H1 (cell line): ENCODE data around the gene WBP1L. TPM values are rescaled to one million over a fixed set of nuclear protein-coding genes. Genes with fewer than 3 reads are reported as not detected.
"Not testable (repeated sequence)": the region's sequence is repeated elsewhere in the genome, so short reads cannot be mapped to it uniquely, and the experiment has no call there.

Source experiments
- CTCF ChIA-PET: fragments of 300-600 bp; sonication (Branson Sonifier 250); formaldehyde crosslinking; loops from one replicate; lab custom pipeline; 2021; ENCODE audit not compliant: partially characterized antibody; lab: Charles Lee
- POLR2A ChIA-PET: fragments of 300-600 bp; sonication (Branson Sonifier 250); formaldehyde crosslinking; loops from one replicate; lab custom pipeline; 2021; ENCODE audit warnings: inconsistent platforms; ENCODE audit not compliant: partially characterized antibody; lab: Charles Lee
- DNase-seq, 2 experiments: peaks; one replicate each; pipeline versions ENCODE4 v3.0.0 to v3.0.0-alpha.2; 2010 to 2022; ENCODE audit warnings: low spot score in 2 of 2, low read depth in 1 of 2, mixed read lengths in 1 of 2
- FAIRE-seq: peaks from 2 replicates; lab custom pipeline; 2011; peaks lifted over from hg19 to GRCh38; lab: Jason Lieb, UNC
- H2AFZ ChIP-seq: 2 replicates; pipeline ENCODE4 v1.8.1; 2012; ENCODE audit warnings: low read length, inconsistent platforms
- H2AK5ac ChIP-seq: 2 replicates; pipeline ENCODE4 v1.6.1; 2013; ENCODE audit warnings: low read depth, low read length
- H2BK120ac ChIP-seq: replicated peaks from 2 replicates; pipeline ENCODE3; 2013; ENCODE audit warnings: low read depth, low read length, inconsistent platforms
- H2BK12ac ChIP-seq: 2 replicates; pipeline ENCODE4 v1.6.1; 2013; ENCODE audit warnings: low read depth, low read length
- H2BK15ac ChIP-seq: 2 replicates; pipeline ENCODE4 v1.6.1; 2013; ENCODE audit warnings: low read length
- H2BK20ac ChIP-seq: 2 replicates; pipeline ENCODE4 v1.6.1; 2013; ENCODE audit warnings: low read length
- H2BK5ac ChIP-seq: 2 replicates; pipeline ENCODE4 v1.6.1; 2013; ENCODE audit warnings: low read depth, low read length
- H3K14ac ChIP-seq: 2 replicates; pipeline ENCODE4 v1.6.1; 2013; ENCODE audit warnings: inconsistent platforms; ENCODE audit not compliant: insufficient read length
- H3K18ac ChIP-seq: 2 replicates; pipeline ENCODE4 v1.6.1; 2013; ENCODE audit warnings: low read length; ENCODE audit errors: extremely low read depth
- H3K23ac ChIP-seq: 2 replicates; pipeline ENCODE4 v1.6.1; 2013; ENCODE audit warnings: inconsistent platforms; ENCODE audit not compliant: insufficient read length
- H3K23me2 ChIP-seq: 2 replicates; pipeline ENCODE4 v1.6.1; 2013; ENCODE audit warnings: low read depth, low read length
- H3K27ac ChIP-seq: 2 replicates; pipeline ENCODE4 v1.6.1; 2011; ENCODE audit warnings: low read depth, low read length, inconsistent platforms
- H3K27me3 ChIP-seq, 4 experiments: replicated peaks in 1 of 4; 1 replicate in 1 of 4; 2 replicates in 3 of 4; pipeline versions ENCODE4 v1.6.1 to v1.8.1; 2011 to 2013; ENCODE audit warnings: low read length in 3 of 4, mild to moderate bottlenecking in 3 of 4, inconsistent platforms in 2 of 4, mixed read lengths in 2 of 4, moderate library complexity in 1 of 4; ENCODE audit not compliant: control insufficient read depth in 3 of 4, insufficient read depth in 3 of 4; ENCODE audit errors: extremely low read depth in 1 of 4
- H3K36me3 ChIP-seq, 4 experiments: 2 replicates each; pipeline versions ENCODE4 v1.6.1 to v1.8.1; 2011 to 2013; ENCODE audit warnings: mild to moderate bottlenecking in 4 of 4, low read length in 3 of 4, moderate library complexity in 2 of 4, control low read depth in 1 of 4, inconsistent platforms in 1 of 4; ENCODE audit not compliant: insufficient read depth in 4 of 4, control insufficient read depth in 2 of 4
- H3K4ac ChIP-seq: replicated peaks from 2 replicates; pipeline ENCODE3; 2013; ENCODE audit warnings: low read length, low read depth, mixed read lengths, inconsistent platforms; ENCODE audit not compliant: insufficient read length
- H3K4me1 ChIP-seq, 4 experiments: replicated peaks in 1 of 4; 1 replicate in 1 of 4; 2 replicates in 3 of 4; pipeline versions ENCODE4 v1.6.1 to v1.8.1; 2011 to 2013; ENCODE audit warnings: low read length in 3 of 4, inconsistent platforms in 2 of 4, mixed read lengths in 1 of 4; ENCODE audit not compliant: insufficient read depth in 4 of 4, control insufficient read depth in 3 of 4
- H3K4me2 ChIP-seq, 2 experiments: 2 replicates each; pipeline versions ENCODE4 v1.6.1 to v1.8.1; 2011 to 2013; ENCODE audit warnings: low read depth in 2 of 2, low read length in 2 of 2, control low read depth in 1 of 2, inconsistent platforms in 1 of 2, mild to moderate bottlenecking in 1 of 2; ENCODE audit not compliant: insufficient read depth in 1 of 2
- H3K4me3 ChIP-seq, 4 experiments: fragments of 200-600, 300-600 bp in 1 of 4; sonication (generic), shearing (Covaris generic), sonication (Bioruptor Twin) in 1 of 4; 2 replicates each; pipeline versions ENCODE4 v1.5.1 to v1.8.1; 2011 to 2016; ENCODE audit warnings: low read length in 4 of 4, low read depth in 3 of 4, control low read depth in 2 of 4, inconsistent platforms in 2 of 4, mild to moderate bottlenecking in 2 of 4, mixed read lengths in 1 of 4, moderate library complexity in 1 of 4; ENCODE audit not compliant: insufficient read depth in 2 of 4; ENCODE audit errors: extremely low read depth in 1 of 4
- H3K56ac ChIP-seq: replicated peaks from 2 replicates; pipeline ENCODE3; 2013; ENCODE audit warnings: low read depth, mild to moderate bottlenecking, mixed read lengths, low read length, inconsistent platforms; ENCODE audit not compliant: insufficient read length
- H3K79me1 ChIP-seq: 2 replicates; pipeline ENCODE4 v1.6.1; 2013; ENCODE audit warnings: low read depth, low read length, control low read depth
- H3K79me2 ChIP-seq, 2 experiments: 2 replicates each; pipeline versions ENCODE4 v1.6.1 to v1.8.1; 2012 to 2013; ENCODE audit warnings: low read length in 2 of 2, mild to moderate bottlenecking in 2 of 2, inconsistent platforms in 1 of 2; ENCODE audit not compliant: insufficient read depth in 2 of 2, control insufficient read depth in 1 of 2
- H3K9ac ChIP-seq, 4 experiments: replicated peaks in 1 of 4; 1 replicate in 1 of 4; 2 replicates in 3 of 4; pipeline versions ENCODE4 v1.6.1 to v1.8.1; 2011 to 2013; ENCODE audit warnings: low read depth in 3 of 4, low read length in 3 of 4, control low read depth in 2 of 4, mild to moderate bottlenecking in 2 of 4, moderate library complexity in 2 of 4, inconsistent platforms in 1 of 4; ENCODE audit errors: extremely low read depth in 1 of 4
- H3K9me3 ChIP-seq, 2 experiments: 2 replicates each; pipeline versions ENCODE4 v1.6.1 to v1.8.1; 2012 to 2013; ENCODE audit warnings: mild to moderate bottlenecking in 2 of 2, moderate library complexity in 2 of 2, control low read depth in 1 of 2, inconsistent platforms in 1 of 2, low read depth in 1 of 2, low read length in 1 of 2, mixed read lengths in 1 of 2; ENCODE audit not compliant: insufficient read depth in 2 of 2
- H4K20me1 ChIP-seq, 2 experiments: replicated peaks in 1 of 2; 2 replicates each; pipeline versions ENCODE3 to v1.8.1; 2011 to 2013; ENCODE audit warnings: inconsistent platforms in 2 of 2, low read length in 2 of 2, mild to moderate bottlenecking in 1 of 2; ENCODE audit not compliant: insufficient read depth in 2 of 2, control insufficient read depth in 1 of 2
- H4K5ac ChIP-seq: 2 replicates; pipeline ENCODE4 v1.6.1; 2013; ENCODE audit warnings: low read length, low read depth, mixed read lengths, inconsistent platforms; ENCODE audit not compliant: insufficient read length
- H4K8ac ChIP-seq: 2 replicates; pipeline ENCODE4 v1.8.0; 2013; ENCODE audit warnings: mild to moderate bottlenecking, moderate library complexity, low read length, inconsistent platforms; ENCODE audit not compliant: insufficient read depth; ENCODE audit errors: extremely low read depth
- H4K91ac ChIP-seq: replicated peaks from 2 replicates; pipeline ENCODE3; 2013; ENCODE audit warnings: low read length, mixed read lengths, inconsistent platforms; ENCODE audit not compliant: insufficient read length
- WGBS, 2 experiments: shearing (Covaris generic) in 1 of 2; methylation state at CpG; one replicate each; pipeline versions ENCODE4 v1.1.6 to v1.1.7; 2013 to 2015; ENCODE audit warnings: low lambda C conversion rate in 2 of 2, mixed read lengths in 2 of 2, inconsistent platforms in 1 of 2, low coverage in 1 of 2, missing lambda C conversion rate in 1 of 2; ENCODE audit not compliant: insufficient replicate concordance in 2 of 2, insufficient coverage in 1 of 2, insufficient read length in 1 of 2; ENCODE audit errors: extremely low coverage in 1 of 2, missing lambda C conversion rate in 1 of 2; 5-methylcytosine and 5-hydroxymethylcytosine counted together
- polyA plus RNA-seq, 7 experiments: library from polyadenylated mRNA; depleted of rRNA in 3 of 7; stranded (reverse) in 5 of 7; unstranded in 2 of 7; fragments of >200 nt in 5 of 7; fragments of 200-250 nt in 2 of 7; gene quantifications; 1 replicate in 5 of 7; 2 replicates in 1 of 7; 4 replicates in 1 of 7; pipeline versions ENCODE4 v1.2.1 to v1.2.3, GENCODE V29; 2011 to 2013; ENCODE audit warnings: missing spikeins in 2 of 7, mixed read lengths in 2 of 7
- total RNA-seq: library from RNA; stranded (reverse); fragmentation: NEBNext Ultra II Directional; extraction: Animal tissue kit (Norgen Biotek cat#: 25700); gene quantifications from 2 replicates; pipeline ENCODE4 v1.2.1, GENCODE V29; 2021

WBP1L gene
- total and polyA plus RNA-seq, 2 of the 8 experiments (the other 6 are each of a cell fraction or from before 2014, with no cell fraction given), result 26.6 to 29.9 TPM

- H3K56ac ChIP-seq, H2AK5ac ChIP-seq, H3K79me2 ChIP-seq, H4K20me1 ChIP-seq, FAIRE-seq, DNase-seq, H3K9ac ChIP-seq, H4K91ac ChIP-seq, H2AFZ ChIP-seq, H2BK12ac ChIP-seq, H3K79me1 ChIP-seq, H3K14ac ChIP-seq, H3K18ac ChIP-seq, H4K8ac ChIP-seq, H3K36me3 ChIP-seq, H3K4ac ChIP-seq, H2BK15ac ChIP-seq, POLR2A ChIA-PET, H3K4me2 ChIP-seq, H3K4me1 ChIP-seq, H4K5ac ChIP-seq, H2BK120ac ChIP-seq, H3K27ac ChIP-seq, H3K9me3 ChIP-seq, H3K23me2 ChIP-seq, H3K23ac ChIP-seq, H2BK20ac ChIP-seq, H2BK5ac ChIP-seq, H3K27me3 ChIP-seq, H3K4me3 ChIP-seq: not testable (repeated sequence)
- CTCF ChIA-PET, result interaction anchor here (0.7 to 4.7 kb wide), 9 partner anchors 13 to 275 kb away, joined by 3 to 26 read pairs (median 3); partner anchors contain the start of genes AS3MT and CYP17A1
- WGBS, 2 experiments, result 95% methylated on average over 5 of the region's 5 CpGs; no CpG with 5 or more reads in 1 of the 2 experiments
Measured at GRCh38 chr10:102820008-102820407, 76.3 kb downstream of the WBP1L start.
